GM11168 (cell line): ENCODE results near the gene FHL2.

ENCODE experiments used
- in situ Hi-C: fragments of 300-500 bp; cut with MboI; formaldehyde crosslinking; loops from one replicate; pipeline ENCODE4 v1.12.0; 2022; ENCODE audit warnings: low sequenced_read_pairs; ENCODE audit not compliant: unreplicated experiment

Gene FHL2

GRCh38 chr2:105400138-105400540 is 1.3 kb upstream of the FHL2 start:
- in situ Hi-C loops, result no loop called here

- in situ Hi-C loops, result no loop called here
These were observed 483 bp upstream of the FHL2 start for GRCh38 chr2:105399207-105399861.

GRCh38 chr2:105397953-105398335 is 907 bp downstream of the FHL2 start:
- in situ Hi-C loops, result no loop called here

- in situ Hi-C loops, result no loop called here
These were observed 1.7 kb downstream of the FHL2 start for GRCh38 chr2:105397025-105397722.

GRCh38 chr2:105396254-105397024 is 2.4 kb downstream of the FHL2 start:
- in situ Hi-C loops, result no loop called here

GRCh38 chr2:105395691-105396090 is 3.2 kb downstream of the FHL2 start:
- in situ Hi-C loops, result no loop called here

DNA sequence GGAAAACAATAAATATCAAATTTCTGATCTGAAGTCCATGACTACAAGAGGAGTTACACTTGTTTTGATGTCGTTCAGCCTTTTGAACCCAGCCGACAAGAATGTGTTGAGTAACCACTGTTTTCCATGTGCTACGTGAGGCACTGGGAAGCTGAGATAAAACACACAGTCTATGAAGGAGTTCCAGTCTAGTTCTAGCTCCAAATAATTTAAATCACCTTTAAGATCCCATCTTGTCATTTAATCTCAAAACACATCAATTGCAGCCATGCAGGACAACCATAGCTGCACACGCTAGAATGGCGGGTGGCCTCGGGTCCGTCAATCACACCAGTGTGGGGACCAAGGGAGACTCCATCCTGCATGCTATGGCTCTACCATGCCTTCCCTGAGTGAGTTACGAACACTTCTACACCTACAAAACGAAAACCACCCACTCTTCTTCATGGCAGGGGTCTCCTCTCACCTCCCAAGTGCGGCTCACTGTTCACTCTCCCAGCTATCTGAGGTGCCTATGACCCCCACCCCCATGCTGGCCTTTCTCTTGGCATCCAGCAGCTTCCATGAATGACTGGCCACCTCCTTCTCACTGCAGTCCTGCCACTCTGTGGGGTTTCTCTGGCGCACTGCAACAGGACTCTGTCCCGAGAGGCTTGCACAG is 3.8 kb downstream of the FHL2 start:
- in situ Hi-C loops, result no loop called here

DNA sequence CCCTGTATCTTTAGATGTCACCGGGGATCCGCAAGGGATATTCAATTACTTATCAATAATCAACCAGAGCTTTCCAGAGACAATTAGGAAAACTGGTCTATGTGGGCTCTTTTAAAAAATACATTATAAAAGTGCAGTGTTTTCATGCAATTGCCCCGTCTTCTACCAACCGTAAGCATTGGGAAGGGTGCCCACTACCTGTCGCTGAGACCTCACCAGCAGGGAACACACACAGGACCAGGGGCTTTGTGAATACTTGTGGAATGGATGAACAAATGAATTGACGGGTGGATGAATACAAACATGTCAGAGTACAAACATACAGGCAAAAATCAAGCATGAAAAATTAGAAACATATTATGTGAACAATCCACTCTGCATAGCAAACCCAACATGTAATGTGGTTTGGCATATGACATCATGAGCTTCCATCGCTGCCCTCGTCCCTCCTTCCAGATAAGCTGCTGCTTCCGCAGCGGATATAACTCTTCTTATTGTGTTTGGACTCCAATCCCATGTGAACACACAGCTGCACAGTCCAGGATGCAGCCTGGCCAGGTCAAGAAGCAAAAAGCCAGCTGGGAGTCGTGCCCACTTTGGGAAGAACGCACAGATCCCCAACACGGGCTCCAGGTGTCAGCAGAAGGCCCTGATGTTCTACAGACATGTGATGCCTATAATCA is 5.3 kb downstream of the FHL2 start:
- in situ Hi-C loops, result no loop called here

DNA sequence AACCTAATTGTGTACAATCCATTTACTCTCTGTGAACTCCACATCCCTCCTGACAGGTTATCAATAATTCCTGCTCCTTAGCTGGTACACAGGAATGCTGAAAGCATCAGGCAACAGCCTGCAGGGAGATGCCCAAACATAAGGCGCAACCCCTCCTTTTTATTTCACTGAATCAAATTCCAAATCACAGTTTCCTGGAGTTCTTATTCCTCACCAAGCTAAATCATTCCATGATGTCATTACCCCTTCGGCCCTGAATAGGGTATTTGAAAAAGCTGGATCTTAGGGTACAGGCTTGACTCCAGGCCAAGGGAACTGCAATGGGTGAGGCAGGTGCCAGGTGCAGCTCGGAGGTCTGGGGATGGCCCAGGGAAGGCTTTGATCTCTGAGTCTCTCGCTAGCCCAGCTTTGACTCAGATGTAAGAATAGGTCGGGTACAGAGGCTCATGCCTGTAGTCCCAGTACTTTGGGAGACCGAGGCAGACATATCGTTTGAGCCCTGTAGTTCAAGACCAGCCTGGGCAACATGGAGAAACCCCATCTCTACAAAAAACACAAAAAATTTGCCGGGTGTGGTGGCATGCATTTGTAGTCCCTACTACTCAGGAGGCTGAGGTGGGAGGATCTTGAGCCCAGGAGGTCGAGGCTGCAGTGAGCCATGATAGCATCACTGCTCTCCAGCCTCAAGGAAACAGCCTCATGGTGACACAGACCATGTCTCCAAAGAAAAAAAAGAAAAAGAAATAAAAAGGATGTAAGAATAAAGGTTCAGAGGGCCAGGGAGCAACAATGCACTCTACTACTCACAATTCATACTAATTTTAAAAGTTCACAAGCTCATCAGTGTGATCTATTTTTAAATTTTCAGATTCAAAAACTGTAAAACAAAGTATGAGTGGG is 6.8 kb downstream of the FHL2 start:
- in situ Hi-C loops, result no loop called here

DNA sequence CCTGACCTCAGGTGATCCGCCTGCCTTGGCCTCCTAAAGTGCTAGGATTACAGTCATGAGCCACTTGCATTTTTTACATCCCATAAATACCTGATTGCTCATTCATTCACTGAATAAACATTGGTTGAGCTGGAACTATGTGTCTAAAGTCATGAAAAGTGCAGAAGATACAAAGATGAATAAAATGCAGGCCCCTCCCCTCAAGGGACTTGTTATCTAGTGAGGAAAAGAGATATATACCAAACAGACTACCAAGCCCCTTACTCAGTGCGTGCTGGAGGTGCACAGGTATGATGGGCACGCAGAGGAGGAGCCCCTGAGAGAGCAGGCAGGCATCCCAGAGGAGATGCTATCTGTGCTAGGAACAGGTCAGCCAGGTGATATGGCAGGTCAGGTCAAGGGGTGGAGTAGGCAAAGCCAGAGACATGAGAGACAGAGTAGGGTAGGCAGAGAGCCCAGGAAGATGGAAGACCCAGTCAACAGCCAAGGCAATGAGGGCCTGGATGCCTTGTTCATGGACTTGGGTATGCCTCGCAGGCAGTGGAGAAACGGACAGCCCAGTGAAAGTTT is 7.7 kb downstream of the FHL2 start:
- in situ Hi-C loops, result no loop called here

DNA sequence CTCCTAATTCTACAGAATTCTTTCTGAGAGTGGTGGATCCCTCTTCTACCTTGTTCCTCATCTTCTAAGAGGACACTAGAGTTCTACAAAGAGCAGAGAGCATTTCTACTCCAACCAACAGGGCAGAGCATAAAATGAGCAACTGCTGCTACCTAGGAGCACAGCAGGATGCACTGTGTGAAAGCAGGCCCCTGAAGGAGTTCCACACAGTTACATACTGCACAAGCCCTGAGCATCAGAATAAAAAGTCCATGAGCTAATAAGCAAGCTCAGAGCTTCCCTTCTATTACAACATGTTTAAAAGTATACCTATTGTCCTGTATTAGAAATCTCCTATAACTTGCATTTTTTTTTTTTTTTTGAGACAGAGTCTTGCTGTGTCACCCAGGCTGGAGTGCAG is 8.4 kb downstream of the FHL2 start:
- in situ Hi-C loops, result no loop called here

GRCh38 chr2:105388971-105389381 is 9.9 kb downstream of the FHL2 start:
- in situ Hi-C loops, result no loop called here

DNA sequence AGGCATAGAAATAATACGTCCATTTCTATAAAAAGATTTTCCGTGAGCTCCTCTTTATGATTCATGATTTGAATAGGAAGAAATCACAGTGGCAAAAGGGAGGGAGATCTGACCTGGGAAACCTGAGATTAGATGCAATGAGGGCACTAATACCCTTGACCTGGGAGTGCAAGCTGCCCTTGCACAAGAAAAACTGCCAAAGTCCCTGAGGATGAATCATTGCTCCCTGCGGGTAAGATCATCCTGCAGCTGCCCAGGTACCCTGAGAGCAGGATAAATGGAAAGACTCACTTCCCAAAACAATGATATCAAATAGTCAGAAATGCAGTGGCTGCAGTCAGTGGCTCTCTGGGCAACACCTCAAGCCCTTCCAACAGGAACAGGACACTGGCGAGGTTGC is 11.6 kb downstream of the FHL2 start:
- in situ Hi-C loops, result no loop called here

DNA sequence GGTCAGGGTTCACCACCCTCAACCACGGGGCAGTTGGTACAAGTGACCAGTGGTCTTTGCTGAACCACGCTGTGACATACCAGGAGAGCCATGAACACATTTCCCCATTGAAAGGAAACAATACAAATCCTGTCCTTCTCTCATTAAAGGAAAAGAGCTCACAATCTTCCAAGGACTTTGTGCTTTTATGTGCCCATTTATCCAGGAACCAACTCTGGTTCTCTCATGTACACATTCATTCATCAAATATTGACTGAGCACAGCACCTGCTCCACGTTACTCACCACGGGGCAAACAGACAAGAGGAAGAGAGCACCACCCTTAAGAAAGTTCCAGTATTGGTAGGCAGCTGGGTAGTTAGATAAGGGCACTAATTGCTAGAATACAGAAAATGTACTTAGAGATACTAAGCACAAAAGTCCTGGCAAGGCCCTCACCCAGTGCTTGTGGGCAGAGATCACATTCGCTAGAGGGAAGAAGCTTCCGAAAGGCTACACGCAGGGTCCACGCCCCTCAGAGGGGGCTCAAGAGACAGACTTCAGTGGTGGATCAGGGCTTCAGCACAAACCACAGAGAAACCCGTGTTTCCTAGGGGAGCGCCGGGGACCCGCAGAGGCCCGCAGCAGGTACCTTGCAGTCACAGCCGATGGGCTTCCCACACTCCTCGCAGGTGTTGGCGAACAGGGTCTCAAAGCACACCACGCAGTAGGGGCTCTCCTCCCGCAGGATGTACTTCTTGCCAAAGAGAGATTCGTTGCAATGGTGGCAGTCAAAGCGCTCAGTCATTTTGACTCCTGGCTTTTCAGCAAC is 12.9 kb downstream of the FHL2 start:
- in situ Hi-C loops, result no loop called here

DNA sequence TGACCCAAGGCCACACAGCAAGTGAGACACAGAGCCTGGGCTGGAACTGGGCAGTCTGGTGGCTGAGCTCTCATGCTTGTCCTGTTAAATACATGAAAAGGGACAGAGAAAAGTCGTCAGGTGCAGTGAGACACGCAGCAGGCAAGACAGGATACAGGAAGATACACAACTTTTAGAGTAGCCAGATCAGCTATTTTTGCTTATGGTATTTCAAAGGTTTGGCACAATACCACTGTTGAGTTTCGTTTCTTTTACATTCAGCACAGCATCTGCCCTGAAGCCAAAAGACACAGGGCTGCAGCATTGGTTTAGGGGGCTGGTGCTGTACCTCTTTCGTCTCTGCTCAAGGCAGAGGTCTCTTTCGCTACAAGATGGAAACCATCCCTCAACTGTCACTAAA is 14.0 kb downstream of the FHL2 start:
- in situ Hi-C loops, result no loop called here

DNA sequence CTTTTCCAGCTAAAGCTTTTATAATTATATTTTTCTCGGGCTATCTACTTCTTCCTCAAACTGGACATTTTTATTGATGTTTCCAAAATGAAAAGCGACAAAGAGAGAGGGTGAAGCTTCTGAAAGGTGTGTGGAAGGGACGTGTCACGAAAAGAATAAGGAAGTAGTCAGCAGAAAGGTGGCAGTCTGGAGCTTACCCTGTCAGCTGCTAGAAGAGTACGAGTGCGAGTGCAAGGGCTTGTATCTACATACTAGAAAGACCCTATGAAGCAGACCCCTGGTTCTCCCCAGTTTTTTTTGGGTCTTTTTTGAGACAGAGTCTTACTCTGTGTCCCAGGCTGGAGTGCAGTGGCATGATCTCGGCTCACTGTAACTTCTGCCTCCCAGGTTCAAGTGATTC is 14.6 kb downstream of the FHL2 start:
- in situ Hi-C loops, result no loop called here

GRCh38 chr2:105383432-105384166 is 15.3 kb downstream of the FHL2 start:
- in situ Hi-C loops, result no loop called here

DNA sequence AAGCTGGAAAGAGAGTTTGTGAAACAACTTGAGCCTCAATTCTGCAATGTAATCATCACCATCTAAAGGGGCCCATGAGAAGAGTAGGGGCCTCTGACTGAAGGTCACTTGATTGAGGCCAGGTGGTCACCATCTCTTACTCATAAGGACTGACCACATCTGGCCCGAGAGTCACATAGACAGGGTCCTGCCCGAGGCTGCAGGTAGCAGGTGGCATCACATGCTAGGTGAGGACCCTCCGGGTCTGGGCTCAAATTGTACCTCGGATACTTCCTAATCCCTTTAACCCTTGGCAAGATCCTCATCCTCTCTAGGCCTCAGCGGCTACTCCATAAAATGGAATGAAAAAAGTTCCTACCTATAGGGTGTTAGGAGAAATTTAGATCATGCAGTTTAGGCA is 16.7 kb downstream of the FHL2 start:
- in situ Hi-C loops, result no loop called here
